GM23248 (cell line): Measurements from ENCODE around the gene ZFP92.

Experiments
- EZH2 ChIP-seq: fragments of 200-600 bp; sonication (generic); IDR thresholded peaks from 2 replicates; pipeline ENCODE4 v1.6.1; 2018; ENCODE audit warnings: antibody characterized with exemption, mild to moderate bottlenecking; ENCODE audit not compliant: insufficient read depth, poor library complexity, severe bottlenecking
- EZH2phosphoT487 ChIP-seq: fragments of 200-600 bp; sonication (generic); IDR thresholded peaks from 2 replicates; pipeline ENCODE4 v1.6.1; 2018; ENCODE audit warnings: antibody characterized with exemption, moderate library complexity, mild to moderate bottlenecking, low read depth; ENCODE audit not compliant: insufficient read depth

- TF ChIP-seq EZH2, result no peak
- TF ChIP-seq EZH2phosphoT487, result no peak
Observed at GRCh38 chrX:153361781-153362397, 49.4 kb upstream of the ZFP92 start.
